ENCODE results near the gene TF.

The TF gene

DNA sequence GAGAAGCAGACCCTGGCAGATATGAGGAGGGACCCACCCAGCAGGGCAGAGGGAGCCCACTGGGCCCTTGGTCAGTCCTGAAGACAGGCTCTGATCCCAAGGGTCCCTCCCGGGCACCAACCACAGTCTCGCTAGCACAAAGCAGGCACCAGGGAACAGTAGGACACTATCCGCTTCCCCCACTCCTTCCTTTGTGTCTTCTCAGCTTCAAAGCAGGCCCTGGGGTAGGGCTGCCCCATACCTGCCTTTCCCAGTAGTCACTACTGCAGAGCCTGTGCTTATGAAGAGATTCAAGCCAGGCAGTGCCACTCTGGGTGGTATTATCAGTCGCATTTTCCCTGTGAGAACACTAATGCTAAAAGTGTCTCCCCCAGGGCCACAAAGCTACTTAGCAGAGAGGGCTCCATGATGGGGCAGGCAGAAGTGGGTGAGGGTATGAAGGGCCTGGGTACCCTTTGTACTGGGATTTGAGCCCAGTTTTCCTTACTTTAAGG, 92.2 kb downstream of the TF start:
- DNase-seq, result no peak

DNA sequence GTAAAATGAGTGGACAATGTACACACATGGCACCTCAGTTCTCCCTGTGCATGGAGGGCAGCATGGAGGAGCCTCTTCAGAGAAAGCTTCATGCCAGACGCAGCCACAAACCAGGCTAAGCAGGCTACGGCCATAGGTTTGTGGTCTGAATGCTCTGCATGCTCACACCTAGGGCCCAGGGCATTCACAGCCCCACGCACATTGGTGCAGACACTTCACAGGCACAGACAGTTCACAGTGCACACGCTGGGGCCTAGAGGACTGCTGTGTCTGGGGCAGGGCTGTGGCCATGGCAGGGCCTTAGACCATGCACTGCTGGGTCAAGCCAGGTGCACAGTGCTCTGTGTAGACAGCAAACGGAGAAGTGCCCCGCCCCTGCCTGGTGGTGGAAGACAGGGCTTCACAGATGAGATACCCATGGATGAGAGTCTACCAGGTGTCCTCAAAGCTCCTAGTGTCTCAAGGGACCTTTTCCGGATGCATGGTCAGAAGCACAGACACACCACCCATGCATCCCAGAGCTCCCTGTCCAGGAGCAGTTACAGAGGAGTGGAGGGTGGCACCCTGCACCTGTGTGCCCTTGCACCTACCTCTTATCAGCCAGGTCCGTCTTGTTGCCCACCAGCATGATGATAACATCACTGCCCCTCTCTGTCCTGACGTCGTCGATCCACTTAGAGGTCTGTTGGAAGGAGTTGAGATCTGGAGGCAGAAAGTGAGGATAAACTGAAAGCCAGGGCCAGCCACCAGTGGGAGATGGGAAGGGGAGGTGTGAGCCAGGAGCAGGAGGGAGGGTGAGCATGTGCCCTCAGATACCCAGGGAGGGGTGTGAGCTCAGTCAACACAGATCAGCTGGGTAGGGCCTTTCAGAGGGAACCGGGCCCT, 93.0 kb downstream of the TF start:
- DNase-seq, result no peak

GRCh38 chr3:133840055-133840737, 94.0 kb downstream of the TF start:
- no peak for DNase-seq

GRCh38 chr3:133840767-133841166, 94.6 kb downstream of the TF start:
- no peak for DNase-seq

- DNase-seq, result no peak
Measured at GRCh38 chr3:133841196-133841595, 95.0 kb downstream of the TF start.

DNA sequence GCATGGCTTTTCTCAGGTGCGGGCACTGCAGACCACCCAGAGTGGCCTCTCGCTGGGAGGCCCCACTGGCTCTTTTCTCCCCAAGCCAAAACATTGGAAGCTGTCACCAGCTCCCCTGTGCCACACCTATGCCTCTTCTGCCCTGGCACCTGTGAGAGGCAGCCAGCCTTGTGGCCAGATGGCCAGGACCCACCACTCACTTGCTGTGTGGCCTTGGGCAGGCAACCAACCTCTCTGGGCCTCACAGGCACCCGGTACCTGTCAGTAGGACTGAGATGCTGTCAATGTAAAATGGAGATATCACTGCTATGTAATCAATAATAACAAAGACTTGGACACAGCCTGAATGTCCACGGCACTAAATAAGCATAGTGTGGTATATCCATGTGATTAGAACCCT, 96.0 kb downstream of the TF start:
- no peak for DNase-seq

DNA sequence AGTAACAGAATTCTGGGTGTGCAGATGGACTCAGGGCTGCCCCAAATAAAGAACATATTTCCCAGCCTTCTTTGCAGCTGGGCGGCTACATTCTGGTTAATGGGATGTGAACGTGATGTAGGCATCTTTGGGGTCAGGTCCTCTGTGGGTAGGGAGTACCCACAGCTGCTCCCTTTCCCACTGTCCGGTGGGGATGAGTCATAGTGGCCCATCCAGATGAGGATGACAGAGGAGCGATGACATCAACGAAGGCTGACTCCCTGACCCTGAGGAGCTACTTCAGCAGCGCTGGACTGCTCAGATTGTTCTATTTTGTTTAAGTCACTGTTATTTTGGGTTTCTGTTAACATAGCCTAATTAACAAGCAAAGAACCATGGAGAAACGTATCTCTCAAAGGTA, 97.4 kb downstream of the TF start:
- no peak for DNase-seq

DNA sequence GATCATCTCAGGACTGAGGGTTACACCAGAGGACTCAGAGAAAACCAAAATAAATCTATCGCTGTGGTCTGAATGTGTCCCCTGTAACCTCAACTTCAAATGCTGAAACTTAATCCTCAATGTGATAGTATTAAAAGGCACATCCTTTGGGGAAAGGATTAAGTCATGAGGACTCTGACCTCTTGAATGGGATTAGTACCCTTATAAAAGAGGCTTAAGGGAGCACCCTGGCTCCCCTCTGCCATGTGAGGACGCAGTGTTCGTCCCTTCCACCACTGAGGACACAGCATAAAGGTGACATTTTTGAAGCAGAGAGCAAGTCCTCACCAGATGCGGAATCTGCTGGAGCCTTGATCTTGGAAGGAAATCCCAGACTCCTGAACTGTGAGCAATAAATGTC, 98.9 kb downstream of the TF start:
- DNase-seq, result no peak
